Fibroblast of upper back skin (primary cell): Measurements from ENCODE around the gene SLFN12L.
"Not testable (repeated sequence)": the region's sequence is repeated elsewhere in the genome, so short reads cannot be mapped to it uniquely, and the experiment has no call there.

Source experiments
- DNase-seq: peaks from one replicate; pipeline ENCODE4 v3.0.0-alpha.2; 2013

The SLFN12L gene

DNA sequence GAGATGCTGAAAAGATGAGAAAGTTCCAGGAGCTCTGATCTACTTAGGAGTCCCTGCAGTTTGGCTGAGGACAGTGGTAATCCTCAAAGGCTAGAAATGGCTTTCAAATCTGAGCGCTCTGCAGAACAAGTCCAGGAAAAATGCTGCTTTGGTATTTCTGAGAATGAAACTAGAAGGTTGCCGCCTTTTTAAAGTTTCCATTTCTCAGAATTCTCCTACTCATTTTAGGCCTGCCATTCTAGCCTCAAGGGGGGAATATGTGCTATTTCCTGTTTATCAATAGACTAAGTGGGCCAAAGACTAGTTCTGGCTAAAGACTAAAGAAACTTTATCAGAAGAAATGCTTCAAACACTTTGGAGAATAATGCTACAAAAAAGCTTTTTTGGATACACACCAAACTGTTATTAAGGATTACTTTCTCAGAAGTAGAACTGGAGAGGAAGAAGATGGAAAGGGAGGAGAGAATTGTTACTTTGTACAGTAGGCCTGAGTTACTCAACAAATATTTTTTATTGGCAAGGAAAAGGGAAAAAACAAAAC lies at the start of gene SLFN12L:
SLFN12L (minus strand) TSS at position 78 of the 541 bp plus-strand sequence. CDS start 15,314 bp downstream, outside the sequence.
- no peak for DNase-seq

DNA sequence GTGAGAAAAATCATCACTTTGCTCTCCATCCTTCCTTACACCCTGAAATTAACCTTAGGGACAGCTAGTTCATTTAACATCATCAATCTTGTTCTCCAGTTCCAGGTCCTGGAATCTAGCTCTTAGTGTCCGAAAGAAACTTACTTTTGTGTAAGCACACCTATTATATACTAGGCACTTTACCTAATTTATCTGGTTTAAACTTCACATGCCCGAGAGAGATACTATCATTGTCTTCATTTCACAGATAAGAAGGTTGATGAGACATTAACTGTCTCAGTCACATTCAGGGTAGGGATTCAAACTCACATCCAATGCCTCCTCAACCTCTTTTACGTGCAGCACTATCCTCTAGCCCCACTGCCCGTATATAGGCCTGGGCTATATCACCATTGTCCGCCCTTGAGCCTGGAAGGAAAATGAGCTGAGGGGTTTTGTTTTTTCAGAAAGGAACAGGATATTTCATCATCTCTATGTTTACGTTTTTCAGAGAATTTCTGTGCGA lies 49.1 kb upstream of the SLFN12L start:
- no peak for DNase-seq

DNA sequence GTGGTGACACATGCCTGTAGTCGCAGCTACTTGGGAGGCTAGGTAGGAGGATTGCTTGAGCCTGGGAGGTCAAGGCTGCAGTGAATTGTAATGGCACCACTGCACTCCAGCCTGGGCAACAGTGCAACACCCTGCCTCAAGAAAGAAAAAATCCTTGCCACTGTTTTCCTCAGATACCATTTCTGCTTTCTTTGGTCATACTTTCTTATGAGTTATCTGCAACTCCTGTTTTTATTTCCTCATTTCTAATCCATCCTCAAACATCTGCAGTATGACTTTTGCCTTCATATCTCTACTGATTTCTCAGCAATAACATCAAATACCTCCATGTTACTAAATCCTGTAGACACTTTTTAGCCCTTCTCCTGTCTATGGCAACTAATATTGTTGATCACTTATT lies 46.6 kb upstream of the SLFN12L start:
- DNase-seq, result no peak

DNA sequence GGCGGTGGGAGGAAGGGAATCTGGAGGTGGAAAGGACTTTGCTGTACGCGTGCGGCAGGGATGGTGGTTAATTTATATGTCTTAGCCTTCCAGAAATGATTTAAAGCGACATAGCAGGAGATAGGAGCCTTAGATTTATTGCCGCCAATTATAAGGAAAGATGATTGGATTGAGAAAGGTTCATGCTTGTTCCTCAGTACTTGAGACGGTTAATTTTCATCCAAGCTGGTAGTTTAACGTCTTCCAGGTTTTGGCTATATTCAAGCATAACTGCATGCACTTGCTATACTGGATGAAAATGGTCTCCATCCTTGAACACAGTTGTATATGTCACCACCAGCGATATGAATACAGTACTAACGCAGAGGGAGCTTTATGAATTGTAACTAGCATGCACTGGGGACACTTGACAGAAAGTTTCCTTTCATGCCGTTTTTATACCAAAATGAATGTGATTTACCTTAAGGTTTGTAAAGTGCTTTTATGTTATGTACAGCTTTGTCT lies 41.5 kb upstream of the SLFN12L start:
- no peak for DNase-seq

DNA sequence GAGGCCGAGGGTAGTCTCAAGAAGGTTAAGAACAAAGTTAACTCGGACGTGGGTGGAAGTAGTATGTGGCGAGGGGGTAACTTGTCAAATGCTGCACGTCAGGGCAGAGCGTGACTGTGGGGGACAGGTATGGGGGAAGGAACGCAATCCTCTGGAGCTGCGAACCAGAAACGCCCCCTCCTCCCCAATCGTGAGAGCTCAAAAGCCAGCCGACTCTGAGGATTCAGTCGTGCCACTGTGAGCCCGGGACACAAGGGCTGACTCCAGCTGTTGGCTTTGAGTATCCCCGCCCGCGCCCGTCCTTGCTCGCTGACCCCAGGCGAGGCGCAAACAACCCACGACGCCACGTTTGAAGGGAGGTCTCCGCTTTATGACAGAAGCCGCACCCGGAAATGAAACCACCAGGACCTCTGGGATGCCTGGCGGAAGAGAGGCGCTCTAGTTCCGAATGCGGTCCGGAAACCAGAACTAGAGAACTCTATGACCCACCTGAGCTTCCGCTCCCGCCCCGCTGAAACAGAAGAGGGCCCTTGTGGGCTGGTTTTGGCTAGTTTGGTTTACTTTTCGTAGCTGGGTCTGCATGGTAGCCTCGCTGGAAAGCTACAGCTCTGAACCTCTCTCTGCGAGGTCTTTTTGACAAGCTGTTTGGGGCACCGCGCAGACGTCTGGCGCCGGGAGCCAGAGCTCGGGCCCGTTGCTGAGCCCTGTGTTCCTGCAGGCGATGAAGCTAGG lies 40.9 kb upstream of the SLFN12L start, which contains the start of gene PEX12:
PEX12 (minus strand) TSS at position 375 of the 732 bp plus-strand sequence. CDS start 550 bp downstream, outside the sequence.
- DNase-seq, result peak; percentile 90

DNA sequence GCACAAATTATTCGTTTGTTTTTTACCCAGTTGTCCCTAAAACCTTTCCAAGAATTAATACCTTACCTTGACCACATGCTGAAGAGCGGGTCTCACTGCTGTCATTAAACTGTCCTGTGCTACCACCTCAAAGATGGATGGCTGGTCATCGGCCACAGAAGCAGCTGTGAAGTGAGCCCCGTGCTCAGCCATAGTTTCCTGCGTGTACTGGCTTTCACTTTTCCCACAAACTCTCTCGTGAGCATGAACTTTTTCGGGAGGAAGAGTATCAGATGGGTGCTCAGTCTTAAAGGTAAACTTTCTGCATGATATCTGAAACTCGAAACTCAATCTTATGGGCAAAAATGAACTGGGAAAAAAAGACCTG lies 40.3 kb upstream of the SLFN12L start:
- DNase-seq, result no peak

DNA sequence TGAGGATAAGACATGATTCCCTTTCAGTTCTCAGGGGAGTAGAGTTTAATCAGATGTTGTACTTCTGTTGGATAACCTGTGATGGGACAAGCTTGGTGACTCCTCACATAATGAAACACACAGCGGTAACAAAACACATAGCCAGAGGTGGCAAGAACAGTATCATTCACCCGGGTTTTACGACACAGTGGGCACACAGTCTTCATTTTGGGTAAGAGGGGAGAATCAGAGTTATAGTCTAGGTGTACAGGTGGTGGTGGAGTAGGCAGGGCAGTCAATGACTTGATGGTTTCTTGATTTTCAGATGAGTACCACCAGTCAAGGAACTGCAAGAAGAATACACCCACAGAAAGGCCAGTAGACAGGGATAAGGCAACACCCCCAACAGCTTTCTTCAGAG lies 38.3 kb upstream of the SLFN12L start:
- no peak for DNase-seq

DNA sequence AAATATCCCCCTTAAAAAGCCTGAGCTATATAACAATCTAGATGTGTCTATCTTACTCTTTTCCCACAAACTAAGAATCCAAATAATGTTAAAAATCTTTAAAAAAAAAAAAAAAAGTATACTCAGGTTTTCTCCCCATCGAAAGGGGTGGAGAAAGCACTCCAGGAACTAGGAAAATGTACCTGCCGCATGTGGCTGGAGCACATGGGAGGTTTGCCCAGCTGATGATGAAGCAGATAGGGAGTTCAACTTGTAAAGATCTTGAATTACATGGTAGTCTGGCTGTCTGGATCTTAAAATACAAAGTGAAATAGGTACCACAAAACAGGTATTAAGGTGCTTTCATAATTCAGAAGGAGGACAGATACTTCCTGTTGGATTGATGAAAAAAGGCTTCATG lies 31.9 kb upstream of the SLFN12L start:
- DNase-seq, result no peak

DNA sequence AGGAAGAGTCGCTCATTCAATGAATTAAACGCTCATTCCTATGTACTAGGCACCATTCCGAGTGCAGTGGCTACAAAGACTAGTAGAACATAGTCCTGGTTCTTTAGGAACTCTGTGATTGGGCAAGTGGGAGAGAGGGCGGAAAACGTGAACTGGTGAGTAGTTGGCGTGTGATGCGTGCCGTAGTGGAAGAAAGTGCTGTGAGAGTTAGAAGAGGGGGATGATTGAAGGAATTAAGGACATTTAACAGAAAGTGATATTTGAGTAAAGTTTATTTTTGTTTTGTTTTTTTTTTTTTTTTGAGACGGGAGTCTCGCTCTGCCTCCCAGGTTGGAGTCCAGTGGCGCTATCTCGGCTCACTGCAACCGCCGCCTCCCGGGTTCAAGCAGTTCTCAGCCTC lies 31.1 kb upstream of the SLFN12L start:
- DNase-seq, result peak; percentile 30

DNA sequence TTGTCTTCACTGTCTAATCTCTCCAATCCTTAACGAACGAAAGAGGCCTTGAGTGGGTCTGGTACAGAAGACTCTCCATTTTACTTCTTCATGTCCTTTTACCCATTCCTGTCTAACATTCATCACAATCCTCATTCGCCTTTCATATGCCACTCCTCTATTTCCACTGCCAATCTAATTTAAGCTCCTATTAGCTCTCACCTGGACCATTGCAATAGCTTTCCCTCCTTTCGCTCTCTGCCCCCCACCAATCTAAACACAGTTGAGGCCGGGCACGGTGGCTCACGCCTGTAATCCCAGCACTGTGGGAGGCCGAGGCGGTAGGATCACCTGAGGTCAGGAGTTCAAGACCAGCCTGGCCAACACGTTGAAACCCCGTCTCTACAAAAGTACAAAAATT lies 29.5 kb upstream of the SLFN12L start:
- no peak for DNase-seq

DNA sequence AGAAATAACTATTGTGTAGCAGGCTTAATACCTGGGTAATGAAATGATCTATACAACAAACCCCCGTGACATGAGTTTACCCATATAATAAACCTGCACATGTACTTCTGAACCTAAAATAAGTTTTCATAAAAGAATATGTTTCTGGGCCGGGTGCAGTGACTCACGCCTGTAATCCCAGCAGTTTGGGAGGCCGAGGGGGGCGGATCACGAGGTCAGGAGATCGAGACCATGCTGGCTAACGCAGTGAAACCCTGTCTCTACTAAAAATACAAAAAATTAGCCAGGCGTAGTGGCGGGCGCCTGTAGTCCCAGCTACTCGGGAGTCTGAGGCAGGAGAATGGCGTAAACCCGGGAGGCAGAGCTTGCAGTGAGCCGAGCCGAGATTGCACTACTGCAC lies 25.7 kb upstream of the SLFN12L start:
- DNase-seq, result not testable (repeated sequence)

DNA sequence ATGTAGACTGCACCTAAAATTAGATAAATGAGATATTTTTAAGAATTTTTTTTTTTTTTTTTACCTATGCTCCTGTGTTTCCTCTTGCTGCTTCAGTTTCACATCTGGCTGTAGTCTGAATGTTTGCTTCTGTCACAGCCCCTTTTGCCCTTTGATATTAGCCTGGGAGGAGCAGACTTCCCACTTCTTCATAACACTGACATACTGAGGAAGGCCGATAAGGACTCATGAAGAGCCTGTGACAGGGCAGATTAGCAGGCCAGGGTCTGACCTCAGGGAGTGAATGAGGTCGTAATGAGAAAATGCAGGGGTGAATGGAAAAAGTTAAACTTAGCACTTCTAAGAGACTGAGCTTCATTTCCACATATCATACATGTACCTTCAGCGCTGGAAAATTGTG lies 23.2 kb upstream of the SLFN12L start, which contains the start of gene SLFN14:
SLFN14 (minus strand) TSS at position 117 of the 400 bp plus-strand sequence. CDS start 2,757 bp downstream, outside the sequence.
- DNase-seq, result no peak

DNA sequence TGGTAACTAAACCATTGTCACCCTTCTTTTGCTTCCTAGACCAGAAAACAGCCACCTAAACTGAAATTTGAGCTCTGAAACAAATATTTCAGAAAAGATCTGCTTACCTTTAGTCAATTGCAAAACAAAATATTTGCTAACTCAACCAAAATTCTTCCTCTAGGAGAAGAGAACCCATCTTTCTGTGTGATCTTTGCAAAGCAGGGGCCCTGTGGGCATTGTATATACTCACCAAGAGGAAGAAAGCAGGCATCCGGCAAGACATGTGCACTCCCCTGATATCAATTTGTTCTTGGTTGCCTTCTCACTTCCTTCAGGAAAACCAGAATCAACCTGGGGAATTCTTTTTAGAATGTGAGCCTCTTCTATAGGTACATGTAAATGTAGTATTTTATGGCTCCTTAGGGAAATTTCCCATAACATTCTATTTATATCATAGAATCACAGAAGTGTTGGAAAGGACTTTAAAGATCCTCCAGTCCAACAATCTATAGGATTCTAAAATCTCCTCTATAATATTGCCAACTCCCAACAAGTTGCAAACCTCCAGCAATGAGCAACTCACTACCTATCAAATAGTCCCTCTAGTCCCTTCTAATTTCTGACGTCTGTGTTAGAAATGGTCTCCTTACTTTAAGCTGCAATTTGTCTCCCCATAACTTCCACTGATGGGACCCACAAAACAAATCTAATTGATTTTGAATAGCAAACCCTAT lies 22.2 kb upstream of the SLFN12L start:
- DNase-seq, result no peak

DNA sequence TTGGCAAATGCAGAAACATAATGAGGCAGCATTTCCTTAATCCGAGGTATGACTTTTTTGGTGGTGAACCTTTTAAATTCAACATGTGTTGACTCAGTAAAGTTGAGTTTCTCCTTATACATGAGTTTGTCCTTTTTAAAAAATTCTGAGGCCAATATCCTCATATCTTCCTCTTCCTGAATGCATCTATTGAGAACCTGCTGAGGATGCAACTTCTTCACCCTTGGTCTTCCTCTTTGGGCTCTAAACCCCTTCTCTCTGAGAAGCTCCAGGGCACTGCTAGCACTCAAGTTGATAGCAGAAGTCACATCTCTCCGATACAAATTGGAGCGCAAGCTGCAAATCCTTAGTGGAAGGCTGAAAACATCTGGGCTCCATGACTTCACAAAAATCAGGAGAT lies 19.9 kb upstream of the SLFN12L start:
- no peak for DNase-seq

DNA sequence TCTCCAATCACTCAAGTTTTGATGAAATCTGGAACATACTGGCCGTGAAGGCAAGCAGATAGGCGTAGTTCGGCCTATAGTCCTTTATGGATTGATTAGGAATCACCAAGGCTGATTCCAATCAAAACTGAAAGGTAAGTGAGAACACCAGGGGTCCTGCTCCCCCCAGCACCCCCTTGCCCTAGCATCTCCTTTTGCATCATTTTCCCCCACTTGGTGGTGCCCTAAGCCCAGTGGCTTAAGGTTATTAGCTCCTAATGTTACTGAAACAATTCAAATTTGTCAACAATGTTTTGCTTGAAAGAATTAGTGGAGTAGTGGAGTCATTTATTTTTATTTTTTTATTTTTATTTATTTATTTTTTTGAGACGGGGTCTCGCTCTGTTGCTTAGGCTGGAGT lies 18.2 kb upstream of the SLFN12L start:
- no peak for DNase-seq

DNA sequence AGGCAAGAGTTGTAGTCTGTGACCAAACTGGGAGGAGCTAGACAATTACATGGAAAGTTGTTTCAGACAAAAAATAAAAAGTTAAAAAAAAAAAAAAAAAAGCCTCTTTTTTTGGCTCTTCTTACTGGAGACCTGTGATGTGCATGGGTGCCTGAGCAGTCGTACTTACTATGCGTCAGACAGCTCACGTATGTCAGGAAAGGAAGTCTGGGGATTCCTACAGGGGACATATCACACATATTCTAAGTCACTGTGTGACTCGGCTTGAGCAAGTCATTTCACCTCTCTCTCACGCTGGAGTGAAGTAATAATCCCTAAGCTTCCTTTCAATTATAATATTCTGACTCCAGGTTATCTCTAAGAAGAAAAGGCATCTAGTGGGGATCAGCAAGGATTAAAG lies 17.2 kb upstream of the SLFN12L start:
- DNase-seq, result no peak

DNA sequence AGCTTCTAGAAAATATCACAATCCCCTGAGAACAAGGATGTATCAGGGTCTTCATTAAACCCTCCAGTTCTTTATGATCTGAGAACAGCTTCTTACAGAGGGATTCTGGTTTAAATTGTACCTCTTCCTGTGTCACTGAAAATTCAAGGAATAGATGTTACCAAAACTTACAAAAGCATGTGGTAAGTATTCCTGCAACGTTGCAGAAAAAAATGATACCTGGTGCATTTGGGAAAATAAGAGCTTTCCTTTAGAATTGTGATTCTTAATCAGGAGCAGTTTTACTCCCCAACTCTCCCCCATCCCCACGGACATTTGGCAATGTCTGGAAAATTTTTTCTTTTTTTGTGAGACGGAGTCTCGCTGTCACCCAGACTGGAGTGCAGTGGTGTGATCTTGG lies 15.8 kb upstream of the SLFN12L start:
- DNase-seq, result no peak

DNA sequence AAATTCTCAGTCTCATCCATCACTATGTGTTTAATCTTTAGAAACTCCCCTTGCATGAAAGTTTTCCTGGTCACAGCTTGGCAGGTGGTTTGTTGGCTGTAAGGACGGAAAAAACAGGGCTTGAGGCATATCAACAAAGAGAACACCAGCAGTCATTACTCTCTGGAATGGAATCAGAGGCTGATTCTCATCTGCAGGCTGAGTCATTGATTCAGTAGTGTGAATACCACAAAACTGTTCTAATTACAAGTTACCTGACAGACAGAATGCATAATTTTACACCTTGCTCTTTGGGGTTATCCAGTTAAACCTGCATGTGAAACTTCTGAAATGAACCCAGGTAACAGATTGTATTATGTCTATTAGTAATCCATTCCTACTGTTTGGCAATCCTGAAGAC lies 11.5 kb upstream of the SLFN12L start:
- DNase-seq, result no peak

DNA sequence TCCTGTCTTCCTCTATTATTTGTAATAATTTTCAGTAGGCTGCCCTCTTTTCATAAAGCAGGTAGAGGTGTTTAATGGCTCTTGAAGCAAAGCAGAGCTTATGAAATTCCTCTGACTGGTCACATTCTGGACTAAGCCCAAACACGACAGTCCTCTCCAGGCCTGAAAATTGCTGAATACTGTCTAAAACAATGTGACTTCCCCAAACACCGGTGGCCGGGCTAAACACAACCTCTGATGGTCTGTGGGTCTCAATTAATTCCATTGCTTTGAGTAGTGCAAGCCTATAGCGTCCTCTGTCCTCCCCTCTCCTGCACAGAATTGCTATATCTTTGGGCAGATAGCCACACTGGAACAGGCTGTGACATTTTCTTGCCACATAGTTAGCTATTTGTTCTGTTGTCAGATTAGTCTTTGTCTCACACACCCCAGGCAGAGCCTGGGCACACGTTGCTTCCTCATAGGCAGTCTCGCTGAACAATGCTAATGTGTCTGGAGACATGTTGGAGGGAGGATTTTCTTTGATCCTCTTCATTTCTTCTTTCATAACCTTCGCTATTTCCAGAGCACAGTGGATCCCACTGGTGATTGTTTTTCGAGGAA lies 10.8 kb upstream of the SLFN12L start:
- DNase-seq, result no peak

DNA sequence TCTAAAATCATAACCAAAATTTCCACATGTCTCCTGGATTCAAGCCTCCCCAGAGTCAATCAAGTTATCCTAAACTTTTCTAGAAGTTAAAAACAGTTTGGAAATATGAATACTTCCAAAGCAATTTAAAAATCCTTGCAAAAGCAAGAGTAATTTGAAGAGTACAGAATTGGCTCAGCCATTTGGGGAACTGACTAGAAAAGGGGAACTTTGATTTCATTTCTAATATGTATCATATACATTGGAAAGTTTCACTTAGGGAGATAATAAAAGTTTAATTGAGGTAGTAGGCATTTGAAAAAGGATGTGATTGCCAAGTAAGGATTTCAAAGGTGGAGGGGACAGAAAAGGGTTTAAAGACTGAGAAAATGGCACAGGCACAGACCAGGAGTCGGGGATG lies 9.0 kb upstream of the SLFN12L start:
- no peak for DNase-seq

DNA sequence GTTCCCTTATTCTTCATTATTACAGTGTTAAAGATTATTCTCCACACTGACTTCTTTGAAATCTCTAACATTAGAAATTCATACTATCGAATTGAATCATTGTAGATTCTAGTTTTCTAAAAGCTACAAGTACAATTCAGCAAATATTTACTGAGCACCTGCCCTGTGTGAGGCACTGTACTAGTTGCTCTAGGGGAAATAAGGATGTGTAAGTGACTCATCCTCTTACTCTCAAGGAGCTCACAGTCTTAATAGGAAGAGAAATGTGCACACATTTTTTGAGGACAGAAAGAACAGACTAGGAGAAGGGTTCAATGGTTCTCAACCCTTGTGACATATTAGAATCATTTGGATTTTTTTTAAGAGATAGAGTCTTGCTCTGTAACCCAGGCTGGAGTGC lies 7.7 kb upstream of the SLFN12L start:
- no peak for DNase-seq

DNA sequence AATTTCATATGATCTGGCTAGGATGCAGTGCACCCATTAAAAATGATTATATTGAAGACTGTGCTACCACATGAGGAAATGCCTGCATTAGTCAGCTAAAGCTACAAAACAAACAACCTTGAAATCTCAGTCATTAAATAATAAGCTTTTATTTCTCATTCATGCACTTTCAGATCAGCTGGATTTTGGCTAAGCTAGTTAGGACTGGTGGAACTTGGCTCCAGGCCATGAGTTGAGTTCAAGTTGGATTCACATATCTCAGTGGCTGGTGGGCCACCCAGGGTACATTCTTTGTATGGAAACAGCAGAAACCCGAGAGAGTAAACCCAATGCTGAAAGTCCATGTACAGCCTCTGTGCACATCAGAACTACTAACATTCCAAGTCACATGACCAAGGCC lies 6.4 kb upstream of the SLFN12L start:
- DNase-seq, result peak; percentile 5

DNA sequence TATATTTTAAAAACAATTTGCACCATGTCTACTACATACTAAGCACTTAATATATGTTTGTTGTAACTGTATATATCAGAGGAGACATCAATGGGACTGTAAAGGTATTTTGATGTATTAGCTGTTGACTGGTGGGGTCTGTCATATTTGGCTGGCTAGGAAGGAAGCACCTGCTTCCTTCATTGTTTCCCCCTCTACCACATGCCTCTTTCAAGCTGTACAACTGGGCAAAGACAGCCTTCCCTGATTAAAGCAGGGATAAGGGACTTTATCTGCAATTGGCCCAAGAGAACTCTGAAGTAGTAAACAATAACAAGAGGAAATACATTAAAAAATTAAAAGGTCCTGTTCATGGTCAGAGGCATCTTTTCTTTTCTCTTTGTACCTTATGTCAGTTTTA lies 5.5 kb upstream of the SLFN12L start:
- DNase-seq, result no peak
